ENCODE results near the gene FANCC.

DNA sequence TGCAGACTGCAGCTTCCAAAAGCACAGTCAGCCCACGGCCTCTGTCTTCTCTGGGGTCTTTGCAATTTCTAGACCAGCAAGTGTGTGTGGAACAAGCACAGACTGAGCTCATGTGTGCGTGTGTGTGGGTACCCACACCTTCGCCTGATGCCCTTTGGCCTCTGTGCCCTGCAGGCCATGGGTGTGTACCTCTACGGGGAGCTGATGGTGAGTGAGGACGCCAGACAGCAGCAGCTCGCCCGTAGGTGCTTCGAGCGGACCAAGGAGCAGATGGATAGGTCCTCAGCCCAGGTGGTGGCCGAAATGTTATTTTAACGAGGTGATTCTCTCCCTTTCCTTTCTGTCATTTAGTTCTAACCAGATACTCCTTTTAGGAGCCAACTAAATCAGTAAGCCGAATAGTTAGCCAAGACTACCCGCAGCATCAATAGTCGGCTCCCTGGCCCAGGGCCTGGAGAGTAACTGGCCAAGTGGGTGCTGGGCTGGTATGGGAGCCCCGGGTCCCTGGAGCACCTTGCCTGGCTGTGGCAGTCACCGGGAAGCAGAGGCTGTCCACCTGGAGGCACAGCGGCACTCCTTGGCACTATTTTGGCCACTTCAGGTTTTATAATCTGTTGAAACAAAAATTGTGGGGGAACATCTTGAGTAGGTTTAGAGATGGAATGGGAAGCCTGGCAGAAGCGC is 235.0 kb downstream of the FANCC start:
- no peak for TF ChIP-seq PAF1 (CRISPR knock-in tag; IDR thresholded peaks at IDR 0.05)
- TF ChIP-seq JUN (CRISPR knock-in tag; IDR thresholded peaks at IDR 0.05): no peak
- TF ChIP-seq, protein P1, sequence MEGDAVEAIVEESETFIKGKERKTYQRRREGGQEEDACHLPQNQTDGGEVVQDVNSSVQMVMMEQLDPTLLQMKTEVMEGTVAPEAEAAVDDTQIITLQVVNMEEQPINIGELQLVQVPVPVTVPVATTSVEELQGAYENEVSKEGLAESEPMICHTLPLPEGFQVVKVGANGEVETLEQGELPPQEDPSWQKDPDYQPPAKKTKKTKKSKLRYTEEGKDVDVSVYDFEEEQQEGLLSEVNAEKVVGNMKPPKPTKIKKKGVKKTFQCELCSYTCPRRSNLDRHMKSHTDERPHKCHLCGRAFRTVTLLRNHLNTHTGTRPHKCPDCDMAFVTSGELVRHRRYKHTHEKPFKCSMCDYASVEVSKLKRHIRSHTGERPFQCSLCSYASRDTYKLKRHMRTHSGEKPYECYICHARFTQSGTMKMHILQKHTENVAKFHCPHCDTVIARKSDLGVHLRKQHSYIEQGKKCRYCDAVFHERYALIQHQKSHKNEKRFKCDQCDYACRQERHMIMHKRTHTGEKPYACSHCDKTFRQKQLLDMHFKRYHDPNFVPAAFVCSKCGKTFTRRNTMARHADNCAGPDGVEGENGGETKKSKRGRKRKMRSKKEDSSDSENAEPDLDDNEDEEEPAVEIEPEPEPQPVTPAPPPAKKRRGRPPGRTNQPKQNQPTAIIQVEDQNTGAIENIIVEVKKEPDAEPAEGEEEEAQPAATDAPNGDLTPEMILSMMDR (CRISPR knock-in tag; IDR thresholded peaks at IDR 0.05): no peak
- TF ChIP-seq EZH2 (conservative IDR thresholded peaks at IDR 0.05; ENCODE audit: low read depth, low read length): no peak
- TF ChIP-seq POLR2AphosphoS5 (IDR thresholded peaks at IDR 0.05; ENCODE audit: low read depth, low read length): no peak
- no peak for TF ChIP-seq ZNF816 (CRISPR knock-in tag; IDR thresholded peaks at IDR 0.05; ENCODE audit: borderline replicate concordance)
- TF ChIP-seq, protein P2, sequence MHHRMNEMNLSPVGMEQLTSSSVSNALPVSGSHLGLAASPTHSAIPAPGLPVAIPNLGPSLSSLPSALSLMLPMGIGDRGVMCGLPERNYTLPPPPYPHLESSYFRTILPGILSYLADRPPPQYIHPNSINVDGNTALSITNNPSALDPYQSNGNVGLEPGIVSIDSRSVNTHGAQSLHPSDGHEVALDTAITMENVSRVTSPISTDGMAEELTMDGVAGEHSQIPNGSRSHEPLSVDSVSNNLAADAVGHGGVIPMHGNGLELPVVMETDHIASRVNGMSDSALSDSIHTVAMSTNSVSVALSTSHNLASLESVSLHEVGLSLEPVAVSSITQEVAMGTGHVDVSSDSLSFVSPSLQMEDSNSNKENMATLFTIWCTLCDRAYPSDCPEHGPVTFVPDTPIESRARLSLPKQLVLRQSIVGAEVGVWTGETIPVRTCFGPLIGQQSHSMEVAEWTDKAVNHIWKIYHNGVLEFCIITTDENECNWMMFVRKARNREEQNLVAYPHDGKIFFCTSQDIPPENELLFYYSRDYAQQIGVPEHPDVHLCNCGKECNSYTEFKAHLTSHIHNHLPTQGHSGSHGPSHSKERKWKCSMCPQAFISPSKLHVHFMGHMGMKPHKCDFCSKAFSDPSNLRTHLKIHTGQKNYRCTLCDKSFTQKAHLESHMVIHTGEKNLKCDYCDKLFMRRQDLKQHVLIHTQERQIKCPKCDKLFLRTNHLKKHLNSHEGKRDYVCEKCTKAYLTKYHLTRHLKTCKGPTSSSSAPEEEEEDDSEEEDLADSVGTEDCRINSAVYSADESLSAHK (CRISPR knock-in tag; IDR thresholded peaks at IDR 0.05; ENCODE audit: borderline replicate concordance): no peak
- TF ChIP-seq BRD4 (CRISPR knock-in tag; IDR thresholded peaks at IDR 0.05): no peak
- no peak for TF ChIP-seq MED8 (CRISPR knock-in tag; IDR thresholded peaks at IDR 0.05; ENCODE audit: insufficient replicate concordance)
- TF ChIP-seq HNRNPK (IDR thresholded peaks at IDR 0.05; ENCODE audit: low read depth, low read length, poor library complexity, severe bottlenecking): no peak
- TF ChIP-seq SMAD1 (CRISPR knock-in tag; IDR thresholded peaks at IDR 0.05; ENCODE audit: borderline replicate concordance, low read depth): no peak
- no peak for TF ChIP-seq SIN3A (IDR thresholded peaks at IDR 0.05; ENCODE audit: borderline replicate concordance, low read depth, low read length)
